ENCODE measurements around the gene ETNK2.

DNA sequence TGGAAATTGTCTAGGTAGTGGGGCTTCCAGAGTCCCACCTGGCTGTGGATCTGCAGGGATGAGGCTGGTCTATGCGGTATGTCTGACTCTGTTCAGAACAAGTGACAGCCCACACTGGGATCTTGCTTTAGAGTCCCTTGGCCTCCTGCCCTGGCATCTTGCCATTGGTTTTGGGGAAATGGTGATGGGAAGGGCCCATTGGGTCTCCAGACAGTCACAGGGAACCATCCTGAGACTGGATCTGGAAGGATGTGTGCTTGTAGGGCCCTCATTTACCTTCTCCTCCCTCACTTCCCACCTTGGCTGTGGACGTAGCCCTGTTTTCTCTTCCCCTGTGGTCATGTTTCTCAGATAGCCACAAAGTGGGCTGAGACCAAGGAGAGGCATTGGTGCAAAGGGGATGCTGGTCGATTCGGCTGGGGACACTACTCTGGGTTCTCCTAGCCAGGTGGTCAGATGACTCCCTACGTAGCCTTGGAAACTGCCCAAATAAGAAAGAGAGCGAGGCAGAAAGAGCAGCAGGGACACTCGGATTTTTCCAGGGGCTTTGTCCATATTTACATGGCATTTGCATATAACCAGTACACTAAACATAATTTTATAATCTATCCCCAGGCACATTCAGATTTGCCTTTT, 63.8 kb downstream of the ETNK2 start:
- TF ChIP-seq REST (IDR thresholded peaks at IDR 0.05) (no peak), CTCF (IDR thresholded peaks at IDR 0.05; ENCODE audit: low read depth, low read length, missing input control) (no peak), RAD21 (IDR thresholded peaks at IDR 0.05) (no peak), GABPA (IDR thresholded peaks at IDR 0.05 in 1 of 2, conservative IDR thresholded peaks at IDR 0.05 in 1 of 2) (no peak), RXRA (IDR thresholded peaks at IDR 0.05) (no peak), TAF1 (conservative IDR thresholded peaks at IDR 0.05) (no peak), FOXA1 (IDR thresholded peaks at IDR 0.05) (no peak), SP1 (IDR thresholded peaks at IDR 0.05) (no peak), EGR1 (IDR thresholded peaks at IDR 0.05; ENCODE audit: low read depth in 2 of 2) (no peak)
- TF ChIP-seq, protein P1, sequence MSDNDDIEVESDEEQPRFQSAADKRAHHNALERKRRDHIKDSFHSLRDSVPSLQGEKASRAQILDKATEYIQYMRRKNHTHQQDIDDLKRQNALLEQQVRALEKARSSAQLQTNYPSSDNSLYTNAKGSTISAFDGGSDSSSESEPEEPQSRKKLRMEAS (IDR thresholded peaks at IDR 0.05) = no peak
- TF ChIP-seq, protein P2, sequence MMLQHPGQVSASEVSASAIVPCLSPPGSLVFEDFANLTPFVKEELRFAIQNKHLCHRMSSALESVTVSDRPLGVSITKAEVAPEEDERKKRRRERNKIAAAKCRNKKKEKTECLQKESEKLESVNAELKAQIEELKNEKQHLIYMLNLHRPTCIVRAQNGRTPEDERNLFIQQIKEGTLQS (IDR thresholded peaks at IDR 0.05) = no peak
